ENCODE data around the gene CAPN2.

- TF ChIP-seq YY1 (IDR thresholded peaks at IDR 0.05; ENCODE audit: low read depth): no peak
- no peak for TF ChIP-seq POLR2AphosphoS5 (IDR thresholded peaks at IDR 0.05; ENCODE audit: low read depth, low read length)
- no peak for TF ChIP-seq EZH2phosphoT487 (IDR thresholded peaks at IDR 0.05; ENCODE audit: borderline replicate concordance, low read depth)
- TF ChIP-seq CTCF (IDR thresholded peaks at IDR 0.05): no peak
Observed at GRCh38 chr1:223695941-223696340, 16.4 kb upstream of the CAPN2 start.
